Lung (tissue), 12 donors: ENCODE data around the gene SLAMF9. TPM values are rescaled to one million over a fixed set of nuclear protein-coding genes. Genes with fewer than 3 reads are reported as not detected.
A peak's percentile ranks its signal among the peaks of the same experiment; 100 is the strongest.

ENCODE experiments used
- ATAC-seq: fragments of 200-7000 bp; cut with Tn5 transposase; one replicate; pipeline ENCODE4 v1.9.1; 2020; ENCODE audit warnings: moderate number of reproducible peaks; ENCODE audit not compliant: insufficient read depth, low FRiP score
- DNase-seq, 3 donors: peaks; one replicate each; pipeline ENCODE4 v3.0.0-alpha.2; 2013 to 2017
- H3K27ac ChIP-seq, 2 donors: one replicate each; pipeline ENCODE4 v1.5.1; 2013; ENCODE audit warnings: mild to moderate bottlenecking in 2 of 2, moderate library complexity in 2 of 2, control low read depth in 1 of 2, inconsistent platforms in 1 of 2, low read depth in 1 of 2, low read length in 1 of 2
- H3K27me3 ChIP-seq, 3 donors: one replicate each; pipeline ENCODE4 v1.5.1; 2013; ENCODE audit warnings: low read length in 2 of 3; ENCODE audit not compliant: control insufficient read depth in 3 of 3, insufficient read depth in 3 of 3
- H3K36me3 ChIP-seq, 4 donors: one replicate each; pipeline ENCODE4 v1.5.1; 2013; ENCODE audit warnings: low read length in 4 of 4, mild to moderate bottlenecking in 1 of 4, moderate library complexity in 1 of 4; ENCODE audit not compliant: control insufficient read depth in 4 of 4, insufficient read depth in 4 of 4
- H3K4me1 ChIP-seq, 5 donors: one replicate each; pipeline ENCODE4 v1.5.1; 2013; ENCODE audit warnings: low read length in 5 of 5, mild to moderate bottlenecking in 2 of 5, moderate library complexity in 1 of 5; ENCODE audit not compliant: control insufficient read depth in 5 of 5, insufficient read depth in 5 of 5
- H3K4me3 ChIP-seq: one replicate; pipeline ENCODE4 v1.5.1; 2013; ENCODE audit warnings: mild to moderate bottlenecking, control low read depth, moderate library complexity
- H3K9ac ChIP-seq, 2 donors: one replicate each; pipeline ENCODE4 v1.5.1; 2013; ENCODE audit warnings: low read length in 2 of 2, control low read depth in 1 of 2; ENCODE audit not compliant: insufficient read depth in 1 of 2
- H3K9me3 ChIP-seq, 4 donors: one replicate each; pipeline ENCODE4 v1.5.1; 2013; ENCODE audit warnings: low read length in 3 of 4, mild to moderate bottlenecking in 1 of 4, moderate library complexity in 1 of 4; ENCODE audit not compliant: control insufficient read depth in 4 of 4, insufficient read depth in 3 of 4
- CTCF ChIP-seq: IDR thresholded peaks from 2 replicates; pipeline ENCODE4 v1.5.1; 2012; ENCODE audit warnings: mild to moderate bottlenecking; ENCODE audit errors: control extremely low read depth, extremely low read depth
- WGBS, 2 donors: extraction: QIAGEN DNeasy Blood & Tissue Kit; methylation state at CpG; one replicate each; pipeline ENCODE4 v1.1.7; 2013; 5-methylcytosine and 5-hydroxymethylcytosine counted together
- polyA plus RNA-seq, 2 donors: library from polyadenylated mRNA; stranded (reverse); fragments of 200-250 nt; gene quantifications; one replicate each; pipeline ENCODE4 v1.2.1, GENCODE V29; 2013
- total RNA-seq, 2 donors: library from RNA; depleted of rRNA in 1 of 2; stranded (reverse); fragments of >200 nt in 1 of 2; gene quantifications; one replicate each; pipeline ENCODE4 v1.2.1, GENCODE V29; 2014 to 2021
- donor health status: control.
- donor health status: control.
- donor health status: Bipolar disorder and iron deficiency.
- donor health status: healthy.
- donor health status: DM: yes; HTN: yes; CAD: no.

SLAMF9 gene
- total and polyA plus RNA-seq, 4 donors = 0.37 to 0.74 (median 0.40) TPM

GRCh38 chr1:159962176-159962575 lies 8.1 kb upstream of the SLAMF9 start:
- DNase-seq = no peak
- H3K4me1 ChIP-seq = peaks cover 0 to 6% (median 3%) of the 10 kb centered on the region in 5 donors
- TF ChIP-seq CTCF = no peak
- no peak overlapping the region for H3K4me3 ChIP-seq
- WGBS, 2 donors = 92 to 95% methylated on average over 11 of the region's 11 CpGs
- no peaks in the 10 kb centered on the region for H3K36me3 ChIP-seq
- no peak overlapping the region for H3K27ac ChIP-seq
- H3K9ac ChIP-seq = no peak overlapping the region
- ATAC-seq = no peak
- no peaks in the 10 kb centered on the region for H3K9me3 ChIP-seq
- no peaks in the 10 kb centered on the region for H3K27me3 ChIP-seq

DNA sequence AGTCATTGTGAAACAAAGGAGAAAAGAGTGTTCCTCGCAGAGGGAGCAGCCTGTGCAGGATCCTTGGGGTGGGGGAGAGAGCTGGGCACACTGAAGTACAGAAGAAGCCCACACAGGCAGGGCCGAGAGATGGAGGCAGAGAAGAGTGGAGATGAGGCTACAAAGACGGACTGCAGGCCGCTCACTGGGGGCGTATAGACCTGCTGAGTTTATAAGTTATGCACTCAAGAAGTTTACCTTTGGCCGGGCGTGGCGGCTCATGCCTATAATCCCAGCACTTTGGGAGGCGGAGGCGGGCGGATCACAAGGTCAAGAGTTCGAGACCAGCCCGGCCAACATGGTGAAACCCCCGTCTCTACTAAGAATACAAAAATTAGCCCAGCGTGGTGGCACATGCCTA lies 7.6 kb upstream of the SLAMF9 start:
- Histone ChIP-seq H3K9ac (no peak overlapping the region), H3K27ac (no peak overlapping the region), H3K9me3 (no peaks in the 10 kb centered on the region), H3K4me3 (no peak overlapping the region), H3K4me1 (peaks cover 0 to 6% (median 3%) of the 10 kb centered on the region in 5 donors), H3K36me3 (no peaks in the 10 kb centered on the region), H3K27me3 (no peaks in the 10 kb centered on the region)
- 89 to 90% methylated on average over 15 of the region's 15 CpGs for WGBS, 2 donors
- no peak for TF ChIP-seq CTCF
- DNase-seq (no peak), ATAC-seq (no peak)

DNA sequence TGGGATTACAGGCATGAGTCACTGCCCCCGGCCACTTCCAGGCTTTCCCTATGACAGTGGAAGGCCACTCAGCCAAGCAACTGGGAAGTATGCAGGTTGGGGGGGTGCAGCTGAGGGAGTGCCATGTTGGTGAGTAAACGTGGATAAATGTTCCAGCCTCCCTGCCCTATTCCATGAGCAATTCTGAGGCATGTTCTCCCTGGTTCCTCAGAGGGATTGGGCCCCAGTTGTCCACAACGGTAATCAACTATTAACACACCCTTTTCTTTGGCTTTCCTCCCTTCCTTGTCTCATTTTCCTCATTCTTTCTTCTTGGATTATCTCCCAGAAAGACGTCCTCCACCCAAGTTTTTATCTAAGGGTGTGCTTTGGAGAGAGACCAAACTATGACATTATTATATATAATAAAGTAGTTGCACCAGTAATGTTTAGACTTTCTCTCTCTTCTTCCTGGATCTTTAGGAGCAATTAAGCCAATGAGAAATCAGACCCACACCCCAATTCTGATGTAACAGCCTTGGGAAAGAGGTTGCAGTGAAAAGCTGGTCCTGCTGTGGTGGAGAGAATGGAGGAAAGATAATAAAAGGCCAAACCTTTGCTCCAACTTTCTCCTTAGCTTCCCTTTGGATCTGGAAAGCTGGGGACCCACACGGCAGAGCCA lies 6.8 kb upstream of the SLAMF9 start:
- no peak overlapping the region for H3K4me3 ChIP-seq
- no peak overlapping the region for H3K27ac ChIP-seq
- TF ChIP-seq CTCF = no peak
- ATAC-seq = peak; percentile 57
- DNase-seq = peak in 2 of 3 donors; percentile 50 to 57
- H3K27me3 ChIP-seq = no peaks in the 10 kb centered on the region
- 53 to 73% methylated on average over 5 of the region's 5 CpGs for WGBS, 2 donors
- H3K4me1 ChIP-seq = peaks cover 0 to 6% (median 3%) of the 10 kb centered on the region in 5 donors
- H3K36me3 ChIP-seq = no peaks in the 10 kb centered on the region
- H3K9me3 ChIP-seq = no peaks in the 10 kb centered on the region
- no peak overlapping the region for H3K9ac ChIP-seq

GRCh38 chr1:159959451-159959850 lies 5.4 kb upstream of the SLAMF9 start:
- ATAC-seq (no peak), DNase-seq (no peak)
- H3K27ac ChIP-seq = no peak overlapping the region
- TF ChIP-seq CTCF = no peak
- H3K4me1 ChIP-seq = peaks cover 0 to 6% (median 3%) of the 10 kb centered on the region in 5 donors
- no peak overlapping the region for H3K4me3 ChIP-seq
- H3K9ac ChIP-seq = no peak overlapping the region
- no peaks in the 10 kb centered on the region for H3K36me3 ChIP-seq
- 66 to 83% methylated on average over 4 of the region's 4 CpGs for WGBS, 2 donors
- H3K27me3 ChIP-seq = no peaks in the 10 kb centered on the region
- H3K9me3 ChIP-seq = no peaks in the 10 kb centered on the region
